Measurements from ENCODE around the gene APEX1.
"Not testable (repeated sequence)": the region's sequence is repeated elsewhere in the genome, so short reads cannot be mapped to it uniquely, and the experiment has no call there.

The APEX1 gene

DNA sequence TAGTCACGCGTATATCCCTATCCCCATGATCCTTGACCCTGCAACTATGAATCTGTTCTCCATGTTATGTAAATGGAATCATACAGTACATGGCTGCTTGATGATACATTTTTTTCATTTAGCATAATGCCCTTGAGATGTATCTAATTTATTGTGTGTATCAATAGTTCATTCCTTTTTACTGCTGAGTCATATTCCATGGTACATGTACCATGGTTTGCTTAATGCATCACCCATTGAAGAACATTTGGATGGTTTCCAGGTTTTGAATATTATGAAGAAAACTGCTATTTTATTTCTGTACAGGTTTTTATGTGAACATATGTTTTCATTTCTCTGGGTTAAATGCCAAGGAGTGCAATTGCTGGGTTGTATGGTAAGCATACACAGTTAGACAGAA, 46.3 kb downstream of the APEX1 start:
- no peaks in the 10 kb centered on the region for H3K36me3 ChIP-seq (ENCODE audit: control insufficient read depth, insufficient read depth, low read length)
- H3K27me3 ChIP-seq (replicated peaks; ENCODE audit: control insufficient read depth, insufficient read depth, low read length) = no peaks in the 10 kb centered on the region
- no peak for DNase-seq (ENCODE audit: extremely low read depth, insufficient read length)
- H3K4me3 ChIP-seq (replicated peaks; ENCODE audit: low read depth, low read length) = no peak overlapping the region
- TF ChIP-seq, protein P1, sequence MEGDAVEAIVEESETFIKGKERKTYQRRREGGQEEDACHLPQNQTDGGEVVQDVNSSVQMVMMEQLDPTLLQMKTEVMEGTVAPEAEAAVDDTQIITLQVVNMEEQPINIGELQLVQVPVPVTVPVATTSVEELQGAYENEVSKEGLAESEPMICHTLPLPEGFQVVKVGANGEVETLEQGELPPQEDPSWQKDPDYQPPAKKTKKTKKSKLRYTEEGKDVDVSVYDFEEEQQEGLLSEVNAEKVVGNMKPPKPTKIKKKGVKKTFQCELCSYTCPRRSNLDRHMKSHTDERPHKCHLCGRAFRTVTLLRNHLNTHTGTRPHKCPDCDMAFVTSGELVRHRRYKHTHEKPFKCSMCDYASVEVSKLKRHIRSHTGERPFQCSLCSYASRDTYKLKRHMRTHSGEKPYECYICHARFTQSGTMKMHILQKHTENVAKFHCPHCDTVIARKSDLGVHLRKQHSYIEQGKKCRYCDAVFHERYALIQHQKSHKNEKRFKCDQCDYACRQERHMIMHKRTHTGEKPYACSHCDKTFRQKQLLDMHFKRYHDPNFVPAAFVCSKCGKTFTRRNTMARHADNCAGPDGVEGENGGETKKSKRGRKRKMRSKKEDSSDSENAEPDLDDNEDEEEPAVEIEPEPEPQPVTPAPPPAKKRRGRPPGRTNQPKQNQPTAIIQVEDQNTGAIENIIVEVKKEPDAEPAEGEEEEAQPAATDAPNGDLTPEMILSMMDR (IDR thresholded peaks at IDR 0.05; ENCODE audit: insufficient read depth, low read length, poor library complexity, severe bottlenecking) = no peak

DNA sequence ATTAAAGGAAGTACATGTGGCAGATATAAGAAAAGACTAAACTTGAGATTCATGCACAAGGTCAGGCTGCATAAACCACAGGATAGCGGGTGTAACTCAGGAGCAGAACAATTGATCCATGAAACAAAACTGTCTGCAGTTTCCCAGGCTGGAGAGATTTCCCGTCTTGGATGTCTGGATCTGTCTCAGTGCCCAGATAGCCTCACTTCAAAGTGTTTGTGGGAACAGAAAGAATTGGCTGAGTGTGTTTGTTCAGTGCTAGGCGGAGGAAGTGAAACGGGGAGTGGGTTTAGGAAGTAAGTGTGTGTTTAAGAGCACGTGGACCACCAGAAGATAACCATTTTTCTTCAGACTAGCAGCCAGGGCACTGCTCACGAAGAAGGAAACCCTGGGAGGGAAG, 48.9 kb downstream of the APEX1 start:
- no peak for DNase-seq (ENCODE audit: extremely low read depth, insufficient read length)
- no peaks in the 10 kb centered on the region for H3K36me3 ChIP-seq (ENCODE audit: control insufficient read depth, insufficient read depth, low read length)
- no peak overlapping the region for H3K4me3 ChIP-seq (replicated peaks; ENCODE audit: low read depth, low read length)
- TF ChIP-seq, protein P1 (IDR thresholded peaks at IDR 0.05; ENCODE audit: insufficient read depth, low read length, poor library complexity, severe bottlenecking) = no peak
- no peaks in the 10 kb centered on the region for H3K27me3 ChIP-seq (replicated peaks; ENCODE audit: control insufficient read depth, insufficient read depth, low read length)

DNA sequence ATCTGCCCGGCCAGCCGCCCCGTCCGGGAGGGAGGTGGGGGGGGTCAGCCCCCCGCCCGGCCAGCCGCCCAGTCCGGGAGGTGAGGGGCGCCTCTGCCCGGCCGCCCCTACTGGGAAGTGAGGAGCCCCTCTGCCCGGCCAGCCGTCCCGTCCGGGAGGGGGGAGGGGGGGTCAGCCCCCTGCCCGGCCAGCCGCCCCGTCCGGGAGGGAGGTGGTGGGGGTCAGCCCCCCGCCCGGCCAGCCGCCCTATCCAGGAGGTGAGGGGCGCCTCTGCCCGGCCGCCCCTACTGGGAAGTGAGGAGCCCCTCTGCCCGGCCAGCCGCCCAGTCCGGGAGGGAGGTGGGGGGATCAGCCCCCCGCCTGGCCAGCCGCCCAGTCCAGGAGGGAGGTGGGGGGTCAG, 51.2 kb downstream of the APEX1 start:
- not testable (repeated sequence) for H3K4me3 ChIP-seq (replicated peaks; ENCODE audit: low read depth, low read length); H3K27me3 ChIP-seq (replicated peaks; ENCODE audit: control insufficient read depth, insufficient read depth, low read length); DNase-seq (ENCODE audit: extremely low read depth, insufficient read length); H3K36me3 ChIP-seq (ENCODE audit: control insufficient read depth, insufficient read depth, low read length)

DNA sequence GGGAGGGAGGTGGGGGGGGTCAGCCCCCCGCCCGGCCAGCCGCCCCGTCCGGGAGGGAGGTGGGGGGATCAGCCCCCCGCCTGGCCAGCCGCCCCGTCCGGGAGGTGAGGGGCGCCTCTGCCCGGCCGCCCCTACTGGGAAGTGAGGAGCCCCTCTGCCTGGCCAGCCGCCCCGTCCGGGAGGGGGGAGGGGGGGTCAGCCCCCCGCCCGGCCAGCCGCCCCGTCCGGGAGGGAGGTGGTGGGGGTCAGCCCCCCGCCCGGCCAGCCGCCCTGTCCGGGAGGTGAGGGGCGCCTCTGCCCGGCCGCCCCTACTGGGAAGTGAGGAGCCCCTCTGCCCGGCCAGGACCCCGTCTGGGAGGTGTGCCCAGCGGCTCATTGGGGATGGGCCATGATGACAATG, 51.7 kb downstream of the APEX1 start:
- H3K4me3 ChIP-seq (replicated peaks; ENCODE audit: low read depth, low read length); H3K36me3 ChIP-seq (ENCODE audit: control insufficient read depth, insufficient read depth, low read length); H3K27me3 ChIP-seq (replicated peaks; ENCODE audit: control insufficient read depth, insufficient read depth, low read length); DNase-seq (ENCODE audit: extremely low read depth, insufficient read length): not testable (repeated sequence)
